Measurements from ENCODE around the gene CCDC149. TPM values are rescaled to one million over a fixed set of nuclear protein-coding genes. Genes with fewer than 3 reads are reported as not detected.

The CCDC149 gene
- total RNA-seq, 2 experiments from 2014 or later: 0.25 to 0.69 TPM

GRCh38 chr4:24924309-24924781, 11.5 kb upstream of the CCDC149 start:
- no peak for TF ChIP-seq CTCF (IDR thresholded peaks at IDR 0.05)
- Histone ChIP-seq H3K9me3 (ENCODE audit: control insufficient read depth in 1 of 2, insufficient read depth in 1 of 2, low read length in 2 of 2) (peaks cover 8% of the 10 kb centered on the region in 2 experiments), H3K27me3 (ENCODE audit: control insufficient read depth in 1 of 2, insufficient read depth in 2 of 2, low read length in 2 of 2) (no peaks in the 10 kb centered on the region), H3K36me3 (ENCODE audit: insufficient read depth, low read length) (no peaks in the 10 kb centered on the region), H3K4me1 (ENCODE audit: insufficient read depth, low read length) (no peaks in the 10 kb centered on the region), H3K4me3 (ENCODE audit: low read length) (no peak overlapping the region), H3K27ac (ENCODE audit: low read depth in 1 of 2, low read length in 2 of 2) (no peak overlapping the region)
- Mint-ChIP-seq H3K27ac (no peak overlapping the region), H3K4me1 (ENCODE audit: low read depth) (no peaks in the 10 kb centered on the region), H3K27me3 (peaks cover 16% of the 10 kb centered on the region), H3K4me3 (no peak overlapping the region), H3K9me3 (peaks cover 10% of the 10 kb centered on the region), H3K36me3 (ENCODE audit: low read depth) (no peaks in the 10 kb centered on the region)
- CTCF ChIA-PET: no interaction called here
- intact Hi-C loops (cut with DNase I, micrococcal nuclease): no loop called here
- ATAC-seq (ENCODE audit: poor library complexity) (no peak), DNase-seq (no peak)
- POLR2A ChIA-PET: no interaction called here

- H3K9me3 ChIP-seq (ENCODE audit: control insufficient read depth in 1 of 2, insufficient read depth in 1 of 2, low read length in 2 of 2): peaks cover 8% of the 10 kb centered on the region in 2 experiments
- Mint-ChIP-seq H3K4me1 (ENCODE audit: low read depth) (no peaks in the 10 kb centered on the region), H3K9me3 (peaks cover 10% of the 10 kb centered on the region), H3K27ac (no peak overlapping the region), H3K36me3 (ENCODE audit: low read depth) (no peaks in the 10 kb centered on the region), H3K27me3 (peaks cover 18% of the 10 kb centered on the region), H3K4me3 (no peak overlapping the region)
- intact Hi-C loops (cut with DNase I, micrococcal nuclease): no loop called here
- ChIA-PET POLR2A (no interaction called here), CTCF (no interaction called here)
- ATAC-seq (ENCODE audit: poor library complexity) (no peak), DNase-seq (no peak)
- no peak for TF ChIP-seq CTCF (IDR thresholded peaks at IDR 0.05)
- H3K4me3 ChIP-seq (ENCODE audit: low read length): no peak overlapping the region
- H3K27me3 ChIP-seq (ENCODE audit: control insufficient read depth in 1 of 2, insufficient read depth in 2 of 2, low read length in 2 of 2): no peaks in the 10 kb centered on the region
- H3K27ac ChIP-seq (ENCODE audit: low read depth in 1 of 2, low read length in 2 of 2): no peak overlapping the region
- no peaks in the 10 kb centered on the region for H3K36me3 ChIP-seq (ENCODE audit: insufficient read depth, low read length)
- H3K4me1 ChIP-seq (ENCODE audit: insufficient read depth, low read length): no peaks in the 10 kb centered on the region
Measured at GRCh38 chr4:24923550-24923949, 10.7 kb upstream of the CCDC149 start.

- no peaks in the 10 kb centered on the region for H3K4me1 ChIP-seq (ENCODE audit: insufficient read depth, low read length)
- peaks cover 17% of the 10 kb centered on the region for H3K27me3 Mint-ChIP-seq
- DNase-seq (no peak), ATAC-seq (ENCODE audit: poor library complexity) (no peak)
- intact Hi-C loops (cut with DNase I, micrococcal nuclease): no loop called here
- no peaks in the 10 kb centered on the region for H3K27me3 ChIP-seq (ENCODE audit: control insufficient read depth in 1 of 2, insufficient read depth in 2 of 2, low read length in 2 of 2)
- no peak overlapping the region for H3K4me3 Mint-ChIP-seq
- ChIA-PET CTCF (no interaction called here), POLR2A (no interaction called here)
- peaks cover 10% of the 10 kb centered on the region for H3K9me3 Mint-ChIP-seq
- H3K27ac Mint-ChIP-seq: no peak overlapping the region
- H3K36me3 ChIP-seq (ENCODE audit: insufficient read depth, low read length): no peaks in the 10 kb centered on the region
- no peak overlapping the region for H3K27ac ChIP-seq (ENCODE audit: low read depth in 1 of 2, low read length in 2 of 2)
- H3K36me3 Mint-ChIP-seq (ENCODE audit: low read depth): no peaks in the 10 kb centered on the region
- no peaks in the 10 kb centered on the region for H3K4me1 Mint-ChIP-seq (ENCODE audit: low read depth)
- H3K4me3 ChIP-seq (ENCODE audit: low read length): no peak overlapping the region
- H3K9me3 ChIP-seq (ENCODE audit: control insufficient read depth in 1 of 2, insufficient read depth in 1 of 2, low read length in 2 of 2): peaks cover 8% of the 10 kb centered on the region in 2 experiments
- TF ChIP-seq CTCF (IDR thresholded peaks at IDR 0.05): no peak
Measured at GRCh38 chr4:24923002-24923401, 10.2 kb upstream of the CCDC149 start.

Measured in CD4-positive, alpha-beta T cell (primary cell).